Measurements from ENCODE around the gene SFT2D2.

GRCh38 chr1:168202941-168203654, 22.7 kb upstream of the SFT2D2 start:
- TF ChIP-seq POLR2A (IDR thresholded peaks at IDR 0.05; ENCODE audit: low read length): no peak
- TF ChIP-seq GATA1 (IDR thresholded peaks at IDR 0.05; ENCODE audit: low read depth, low read length): no peak

Data from erythroblast (primary cell).